GM23338 (cell line): ENCODE data around the gene ESPNL.

Source experiments
- CREB1 ChIP-seq: fragments of 250-450 bp; sonication (Bioruptor Pico); IDR thresholded peaks from 2 replicates; pipeline ENCODE4 v1.5.0; 2020; ENCODE audit warnings: low read depth, mild to moderate bottlenecking, moderate library complexity
- EZH2 ChIP-seq: fragments of 200-600 bp; sonication (generic); IDR thresholded peaks from one replicate; pipeline ENCODE4 v1.8.0; 2017; ENCODE audit warnings: antibody characterized with exemption, mild to moderate bottlenecking, low read depth; ENCODE audit not compliant: unreplicated experiment
- EZH2phosphoT487 ChIP-seq: fragments of 200-600 bp; sonication (generic); IDR thresholded peaks from one replicate; pipeline ENCODE4 v1.8.1; 2018; ENCODE audit warnings: antibody characterized with exemption; ENCODE audit not compliant: unreplicated experiment
- JUNB ChIP-seq: IDR thresholded peaks from one replicate; pipeline ENCODE4 v1.6.1; 2016; ENCODE audit warnings: antibody characterized with exemption; ENCODE audit not compliant: unreplicated experiment
- NANOG ChIP-seq: IDR thresholded peaks from 2 replicates; pipeline ENCODE4 v1.6.1; 2016; ENCODE audit warnings: antibody characterized with exemption, borderline replicate concordance
- POLR2AphosphoS5 ChIP-seq: IDR thresholded peaks from 2 replicates; pipeline ENCODE4 v1.6.1; 2016; ENCODE audit warnings: antibody characterized with exemption, low read depth
- STAT1 ChIP-seq: IDR thresholded peaks from one replicate; pipeline ENCODE4 v1.6.1; 2016; ENCODE audit warnings: antibody characterized with exemption; ENCODE audit not compliant: unreplicated experiment
- ZNF114 ChIP-seq: fragments of 250-450 bp; sonication (Bioruptor Pico); IDR thresholded peaks from 2 replicates; pipeline ENCODE4 v1.5.0; 2020; ENCODE audit warnings: mild to moderate bottlenecking, moderate library complexity
- ZNF331 ChIP-seq: fragments of 250-450 bp; sonication (Bioruptor Pico); IDR thresholded peaks from 2 replicates; pipeline ENCODE4 v1.5.0; 2020; ENCODE audit warnings: low read depth, mild to moderate bottlenecking, moderate library complexity
- TF ChIP-seq, protein P1 (sequence below), 2 experiments: fragments of 200-600 bp in 1 of 2; sonication (generic) in 1 of 2; conservative IDR thresholded peaks; 2 replicates each; pipeline versions ENCODE4 v1.5.1 to v1.6.1; 2016 to 2017; ENCODE audit warnings: antibody characterized with exemption in 2 of 2, low read depth in 2 of 2, mild to moderate bottlenecking in 2 of 2, moderate library complexity in 1 of 2
- TF ChIP-seq, protein P2 (sequence below): IDR thresholded peaks from one replicate; pipeline ENCODE4 v1.6.1; 2018; ENCODE audit warnings: antibody characterized with exemption; ENCODE audit not compliant: unreplicated experiment
- TF ChIP-seq, protein P3 (sequence below): IDR thresholded peaks from 2 replicates; pipeline ENCODE4 v1.6.1; 2016; ENCODE audit warnings: antibody characterized with exemption

DNA sequence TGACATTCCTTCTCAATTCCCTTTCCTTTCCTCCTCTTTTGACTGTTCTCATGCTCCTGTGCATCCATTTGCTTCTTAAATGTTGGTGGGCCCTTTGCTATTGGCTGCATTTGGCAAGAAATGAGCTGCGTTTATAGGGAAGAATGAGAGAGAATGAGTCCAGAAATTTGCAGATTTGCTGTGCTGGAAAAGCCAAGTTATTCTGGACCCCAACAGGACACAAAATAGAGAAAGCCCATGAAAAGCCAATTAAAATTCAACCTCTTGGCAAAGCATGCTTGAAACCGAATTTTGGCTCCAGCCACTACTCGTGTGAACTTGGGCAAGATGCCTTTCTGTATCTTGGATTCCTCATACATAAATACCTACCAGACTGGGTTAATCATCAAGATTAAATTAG is 40.6 kb upstream of the ESPNL start:
- TF ChIP-seq, protein P1, sequence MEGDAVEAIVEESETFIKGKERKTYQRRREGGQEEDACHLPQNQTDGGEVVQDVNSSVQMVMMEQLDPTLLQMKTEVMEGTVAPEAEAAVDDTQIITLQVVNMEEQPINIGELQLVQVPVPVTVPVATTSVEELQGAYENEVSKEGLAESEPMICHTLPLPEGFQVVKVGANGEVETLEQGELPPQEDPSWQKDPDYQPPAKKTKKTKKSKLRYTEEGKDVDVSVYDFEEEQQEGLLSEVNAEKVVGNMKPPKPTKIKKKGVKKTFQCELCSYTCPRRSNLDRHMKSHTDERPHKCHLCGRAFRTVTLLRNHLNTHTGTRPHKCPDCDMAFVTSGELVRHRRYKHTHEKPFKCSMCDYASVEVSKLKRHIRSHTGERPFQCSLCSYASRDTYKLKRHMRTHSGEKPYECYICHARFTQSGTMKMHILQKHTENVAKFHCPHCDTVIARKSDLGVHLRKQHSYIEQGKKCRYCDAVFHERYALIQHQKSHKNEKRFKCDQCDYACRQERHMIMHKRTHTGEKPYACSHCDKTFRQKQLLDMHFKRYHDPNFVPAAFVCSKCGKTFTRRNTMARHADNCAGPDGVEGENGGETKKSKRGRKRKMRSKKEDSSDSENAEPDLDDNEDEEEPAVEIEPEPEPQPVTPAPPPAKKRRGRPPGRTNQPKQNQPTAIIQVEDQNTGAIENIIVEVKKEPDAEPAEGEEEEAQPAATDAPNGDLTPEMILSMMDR (conservative IDR thresholded peaks at IDR 0.05; ENCODE audit: low read depth in 2 of 2), result no peak
- TF ChIP-seq ZNF331 (no peak), EZH2phosphoT487 (no peak), POLR2AphosphoS5 (no peak), EZH2 (no peak), NANOG (no peak), CREB1 (no peak), STAT1 (no peak), JUNB (no peak), ZNF114 (CRISPR knock-in tag) (no peak)
- TF ChIP-seq, protein P2, sequence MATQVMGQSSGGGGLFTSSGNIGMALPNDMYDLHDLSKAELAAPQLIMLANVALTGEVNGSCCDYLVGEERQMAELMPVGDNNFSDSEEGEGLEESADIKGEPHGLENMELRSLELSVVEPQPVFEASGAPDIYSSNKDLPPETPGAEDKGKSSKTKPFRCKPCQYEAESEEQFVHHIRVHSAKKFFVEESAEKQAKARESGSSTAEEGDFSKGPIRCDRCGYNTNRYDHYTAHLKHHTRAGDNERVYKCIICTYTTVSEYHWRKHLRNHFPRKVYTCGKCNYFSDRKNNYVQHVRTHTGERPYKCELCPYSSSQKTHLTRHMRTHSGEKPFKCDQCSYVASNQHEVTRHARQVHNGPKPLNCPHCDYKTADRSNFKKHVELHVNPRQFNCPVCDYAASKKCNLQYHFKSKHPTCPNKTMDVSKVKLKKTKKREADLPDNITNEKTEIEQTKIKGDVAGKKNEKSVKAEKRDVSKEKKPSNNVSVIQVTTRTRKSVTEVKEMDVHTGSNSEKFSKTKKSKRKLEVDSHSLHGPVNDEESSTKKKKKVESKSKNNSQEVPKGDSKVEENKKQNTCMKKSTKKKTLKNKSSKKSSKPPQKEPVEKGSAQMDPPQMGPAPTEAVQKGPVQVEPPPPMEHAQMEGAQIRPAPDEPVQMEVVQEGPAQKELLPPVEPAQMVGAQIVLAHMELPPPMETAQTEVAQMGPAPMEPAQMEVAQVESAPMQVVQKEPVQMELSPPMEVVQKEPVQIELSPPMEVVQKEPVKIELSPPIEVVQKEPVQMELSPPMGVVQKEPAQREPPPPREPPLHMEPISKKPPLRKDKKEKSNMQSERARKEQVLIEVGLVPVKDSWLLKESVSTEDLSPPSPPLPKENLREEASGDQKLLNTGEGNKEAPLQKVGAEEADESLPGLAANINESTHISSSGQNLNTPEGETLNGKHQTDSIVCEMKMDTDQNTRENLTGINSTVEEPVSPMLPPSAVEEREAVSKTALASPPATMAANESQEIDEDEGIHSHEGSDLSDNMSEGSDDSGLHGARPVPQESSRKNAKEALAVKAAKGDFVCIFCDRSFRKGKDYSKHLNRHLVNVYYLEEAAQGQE, result no peak
- TF ChIP-seq, protein P3, sequence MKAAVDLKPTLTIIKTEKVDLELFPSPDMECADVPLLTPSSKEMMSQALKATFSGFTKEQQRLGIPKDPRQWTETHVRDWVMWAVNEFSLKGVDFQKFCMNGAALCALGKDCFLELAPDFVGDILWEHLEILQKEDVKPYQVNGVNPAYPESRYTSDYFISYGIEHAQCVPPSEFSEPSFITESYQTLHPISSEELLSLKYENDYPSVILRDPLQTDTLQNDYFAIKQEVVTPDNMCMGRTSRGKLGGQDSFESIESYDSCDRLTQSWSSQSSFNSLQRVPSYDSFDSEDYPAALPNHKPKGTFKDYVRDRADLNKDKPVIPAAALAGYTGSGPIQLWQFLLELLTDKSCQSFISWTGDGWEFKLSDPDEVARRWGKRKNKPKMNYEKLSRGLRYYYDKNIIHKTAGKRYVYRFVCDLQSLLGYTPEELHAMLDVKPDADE, result no peak
